HCT116 (cell line): ENCODE data around the gene MSI2. TPM values are rescaled to one million over a fixed set of nuclear protein-coding genes. Genes with fewer than 3 reads are reported as not detected.

Source experiments
- ATAC-seq: fragments of 200-7000 bp; cut with Tn5 transposase; 2 replicates; pipeline ENCODE4 v1.9.1; 2020; ENCODE audit warnings: mild to moderate bottlenecking, moderate library complexity
- BruUV-seq: library from RNA; stranded (reverse); fragments of 400-500 nt; replicated peaks from 2 replicates; lab custom pipeline; 2021; lab: Mats Ljungman, UMichigan
- CTCF ChIA-PET: fragments of 300-600 bp; sonication (Branson Sonifier 250); formaldehyde crosslinking; loops from one replicate; lab custom pipeline; 2021; ENCODE audit warnings: antibody characterized with exemption; lab: Charles Lee
- POLR2A ChIA-PET: fragments of 300-600, 350-600 bp; sonication (Branson Sonifier 250); formaldehyde crosslinking; loops from one replicate; lab custom pipeline; 2021; ENCODE audit warnings: antibody characterized with exemption; lab: Charles Lee
- RAD21 ChIA-PET, 2 experiments: fragments of 300-600 bp; sonication (Branson Sonifier 250); formaldehyde crosslinking; loops; one replicate each; lab custom pipeline; 2023; ENCODE audit warnings: low total read pairs in 2 of 2; ENCODE audit not compliant: uncharacterized antibody in 2 of 2, unreplicated experiment in 2 of 2, low non-redundant PET in 1 of 2; lab: Charles Lee
- DNase-seq: peaks from one replicate; pipeline ENCODE4 v3.0.0-alpha.2; 2010; ENCODE audit warnings: low read depth, low spot score
- H2AFZ ChIP-seq: fragments of 200-600 bp; shearing (Covaris generic), sonication (generic); 2 replicates; pipeline ENCODE4 v1.6.1; 2017; ENCODE audit warnings: low read depth, mixed run types, mixed read lengths, antibody characterized with exemption, low read length; ENCODE audit not compliant: poor library complexity, severe bottlenecking
- H3K27ac ChIP-seq: 2 replicates; pipeline ENCODE4 v1.5.1; 2012; ENCODE audit warnings: low read depth, low read length
- H3K27me3 ChIP-seq: fragments of 200-600 bp; sonication (generic); 2 replicates; pipeline ENCODE4 v1.6.1; 2016; ENCODE audit warnings: mixed run types, low read length, mixed read lengths; ENCODE audit not compliant: insufficient read depth
- H3K36me3 ChIP-seq, 2 experiments: fragments of 200-500 bp in 1 of 2; fragments of 200-600 bp in 1 of 2; sonication (Bioruptor generic) in 1 of 2; sonication (generic) in 1 of 2; 2 replicates each; pipeline versions ENCODE4 v1.5.1 to v1.6.1; 2014 to 2016; ENCODE audit warnings: low read length in 2 of 2, inconsistent platforms in 1 of 2, mixed read lengths in 1 of 2, mixed run types in 1 of 2; ENCODE audit not compliant: insufficient read depth in 2 of 2, control insufficient read depth in 1 of 2
- H3K4me1 ChIP-seq, 2 experiments: fragments of 200-600 bp in 1 of 2; sonication (generic) in 1 of 2; 2 replicates each; pipeline versions ENCODE4 v1.5.1 to v1.6.1; 2012 to 2017; ENCODE audit warnings: low read length in 2 of 2, inconsistent platforms in 1 of 2, mild to moderate bottlenecking in 1 of 2, mixed read lengths in 1 of 2, mixed run types in 1 of 2, moderate library complexity in 1 of 2; ENCODE audit not compliant: insufficient read depth in 2 of 2, control insufficient read depth in 1 of 2
- H3K4me2 ChIP-seq: fragments of 200-600 bp; sonication (generic); 2 replicates; pipeline ENCODE4 v1.6.1; 2017; ENCODE audit warnings: mixed run types, low read length, mixed read lengths
- H3K4me3 ChIP-seq, 2 experiments: fragments of 200-600 bp in 1 of 2; sonication (generic) in 1 of 2; replicated peaks in 1 of 2; 2 replicates each; pipeline ENCODE4 v1.5.1; 2011 to 2016; ENCODE audit warnings: low read length in 2 of 2, control low read depth in 1 of 2, low read depth in 1 of 2, mild to moderate bottlenecking in 1 of 2, mixed read lengths in 1 of 2, mixed run types in 1 of 2
- H3K79me2 ChIP-seq: fragments of 200-600 bp; sonication (generic); 2 replicates; pipeline ENCODE4 v1.6.1; 2017; ENCODE audit warnings: mild to moderate bottlenecking, mixed run types, low read length, moderate library complexity, mixed read lengths; ENCODE audit not compliant: insufficient read depth
- H3K9ac ChIP-seq: fragments of 200-600 bp; sonication (generic); 2 replicates; pipeline ENCODE4 v1.6.1; 2016; ENCODE audit warnings: low read length, mixed read lengths
- H3K9me2 ChIP-seq: fragments of 200-600 bp; sonication (generic), shearing (Covaris generic); 2 replicates; pipeline ENCODE4 v1.6.1; 2017; ENCODE audit warnings: mixed run types, mild to moderate bottlenecking, moderate library complexity; ENCODE audit not compliant: insufficient read depth
- H3K9me3 ChIP-seq, 2 experiments: fragments of 200-500 bp in 1 of 2; fragments of 200-600 bp in 1 of 2; sonication (Bioruptor generic) in 1 of 2; sonication (generic) in 1 of 2; 2 replicates each; pipeline ENCODE4 v1.6.1; 2014 to 2017; ENCODE audit warnings: low read length in 2 of 2, mixed read lengths in 2 of 2, inconsistent platforms in 1 of 2, low read depth in 1 of 2, mild to moderate bottlenecking in 1 of 2, mixed run types in 1 of 2, moderate library complexity in 1 of 2; ENCODE audit not compliant: control insufficient read depth in 1 of 2, insufficient read depth in 1 of 2
- H4K20me1 ChIP-seq: fragments of 200-600 bp; sonication (generic), shearing (Covaris generic); 2 replicates; pipeline ENCODE4 v1.6.1; 2017; ENCODE audit warnings: mixed run types, mild to moderate bottlenecking, moderate library complexity; ENCODE audit not compliant: insufficient read depth
- CBX3 ChIP-seq: IDR thresholded peaks from 2 replicates; pipeline ENCODE4 v1.6.1; 2012; ENCODE audit warnings: low read depth
- POLR2A ChIP-seq: IDR thresholded peaks from 2 replicates; pipeline ENCODE4 v1.7.0; 2011; ENCODE audit warnings: borderline replicate concordance; ENCODE audit not compliant: insufficient read depth, insufficient read length; ENCODE audit errors: extremely low read depth
- POLR2AphosphoS5 ChIP-seq: IDR thresholded peaks from 2 replicates; pipeline ENCODE4 v1.6.1; 2011; ENCODE audit warnings: mild to moderate bottlenecking, low read depth, low read length, moderate library complexity
- ZBTB33 ChIP-seq: IDR thresholded peaks from 2 replicates; pipeline ENCODE4 v1.6.1; 2011; ENCODE audit warnings: mild to moderate bottlenecking, low read length, moderate library complexity; ENCODE audit not compliant: insufficient replicate concordance; ENCODE audit errors: extremely low read depth
- ZNF274 ChIP-seq: fragments of 200-500 bp; sonication (Bioruptor generic); IDR thresholded peaks from 2 replicates; pipeline ENCODE4 v1.6.1; 2014; ENCODE audit warnings: mild to moderate bottlenecking, low read depth, low read length, inconsistent platforms
- intact Hi-C: fragments of 100-400 bp; cut with micrococcal nuclease; formaldehyde crosslinking; loops from 2 replicates; pipeline ENCODE4 v1.10.0; 2022
- total RNA-seq: library from RNA; stranded (reverse); gene quantifications from one replicate; pipeline ENCODE4 v1.2.1, GENCODE V29; 2021; ENCODE audit not compliant: unreplicated experiment

MSI2 gene
- total RNA-seq, 1 experiment from 2014 or later = 137 TPM

- no peak for DNase-seq
- Histone ChIP-seq H3K9me2 (no peaks in the 10 kb centered on the region), H3K9ac (no peak overlapping the region), H3K9me3 (no peaks in the 10 kb centered on the region), H3K4me2 (no peak overlapping the region), H3K36me3 (peaks cover 8 to 13% of the 10 kb centered on the region in 2 experiments; a peak in 2 of 4 replicates), H4K20me1 (no peaks in the 10 kb centered on the region), H3K27ac (no peak overlapping the region), H2AFZ (no peak overlapping the region), H3K4me1 (no peaks in the 10 kb centered on the region), H3K27me3 (no peaks in the 10 kb centered on the region), H3K4me3 (no peak overlapping the region), H3K79me2 (peaks cover 4% of the 10 kb centered on the region; the same call in 1 of the 2 replicates)
- BruUV-seq = no TSS peak
- intact Hi-C loops = no loop called here
- CTCF ChIA-PET = no interaction called here
- RAD21 ChIA-PET = no interaction called here
- TF ChIP-seq CBX3 (no peak), POLR2A (no peak), ZNF274 (no peak), ZBTB33 (no peak)
- POLR2A ChIA-PET = no interaction called here
- ATAC-seq = no peak
Measured at GRCh38 chr17:57344261-57344660, 87.9 kb downstream of the MSI2 start.

GRCh38 chr17:57349541-57350247 lies 93.4 kb downstream of the MSI2 start:
- BruUV-seq = no TSS peak
- CTCF ChIA-PET = no interaction called here
- no peak overlapping the region for H3K4me3 ChIP-seq
- H3K9me2 ChIP-seq = no peaks in the 10 kb centered on the region
- H3K4me2 ChIP-seq = no peak overlapping the region
- H3K4me1 ChIP-seq = no peaks in the 10 kb centered on the region
- TF ChIP-seq POLR2AphosphoS5 = no peak
- no peaks in the 10 kb centered on the region for H4K20me1 ChIP-seq
- ATAC-seq (no peak), DNase-seq (no peak)
- H3K27me3 ChIP-seq = no peaks in the 10 kb centered on the region
- no peak overlapping the region for H2AFZ ChIP-seq
- RAD21 ChIA-PET = no interaction called here
- no peak overlapping the region for H3K27ac ChIP-seq
- no peak overlapping the region for H3K9ac ChIP-seq
- POLR2A ChIA-PET = no interaction called here
- H3K9me3 ChIP-seq = no peaks in the 10 kb centered on the region
- intact Hi-C loops = no loop called here
- H3K79me2 ChIP-seq = peaks cover 6% of the 10 kb centered on the region; the same call in 1 of the 2 replicates
- H3K36me3 ChIP-seq = peaks cover 8 to 13% of the 10 kb centered on the region in 2 experiments; a peak in 2 of 4 replicates
